Measurements from ENCODE around the gene PFKFB3. TPM values are rescaled to one million over a fixed set of nuclear protein-coding genes. Genes with fewer than 3 reads are reported as not detected.
A peak's percentile ranks its signal among the peaks of the same experiment; 100 is the strongest.

The PFKFB3 gene
- total and polyA plus RNA-seq, 10 donors = 6.3 to 227 (median 113) TPM

GRCh38 chr10:6274484-6274883, 71.8 kb downstream of the PFKFB3 start:
- H3K4me1 ChIP-seq = peaks cover 8 to 64% (median 35%) of the 10 kb centered on the region in 6 donors
- no peak for DNase-seq
- H3K4me3 ChIP-seq = peak overlapping the region in 1 of 8 donors; percentile 60
- H3K36me3 ChIP-seq = no peaks in the 10 kb centered on the region
- TF ChIP-seq POLR2A (IDR thresholded peaks at IDR 0.05) (no peak), CTCF (IDR thresholded peaks at IDR 0.05 in 8 of 11, conservative IDR thresholded peaks at IDR 0.05 in 3 of 11) (no peak), POLR2AphosphoS5 (IDR thresholded peaks at IDR 0.05) (no peak)
- WGBS, 5 donors = 86 to 95% (median 92%) methylated on average over 7 of the region's 7 CpGs
- H3K27ac ChIP-seq = peak overlapping the region in 7 of 8 donors; percentile 79 to 92 (median 89)
- H3K27me3 ChIP-seq (replicated peaks in 1 of 7) = no peaks in the 10 kb centered on the region
- intact Hi-C loops (cut with DNase I; ENCODE audit: low total_unique reads) = no loop called here
- H3K9me3 ChIP-seq = no peaks in the 10 kb centered on the region

GRCh38 chr10:6275022-6275997, 72.6 kb downstream of the PFKFB3 start:
- H3K27me3 ChIP-seq (replicated peaks in 1 of 7) = no peaks in the 10 kb centered on the region
- DNase-seq = peak; percentile 97
- TF ChIP-seq POLR2A (IDR thresholded peaks at IDR 0.05) = peak in 1 of 3 donors; percentile 67
- TF ChIP-seq CTCF (IDR thresholded peaks at IDR 0.05 in 8 of 11, conservative IDR thresholded peaks at IDR 0.05 in 3 of 11) = peak in 4 of 11 experiments; percentile 3 to 50 (median 22)
- peak; percentile 87 to 96 (median 96) for TF ChIP-seq POLR2AphosphoS5 (IDR thresholded peaks at IDR 0.05)
- 43 to 52% (median 49%) methylated on average over 27 to 29 of the region's 29 CpGs for WGBS, 5 donors
- H3K4me1 ChIP-seq = peaks cover 8 to 60% (median 32%) of the 10 kb centered on the region in 6 donors
- peak overlapping the region in 3 of 8 donors; percentile 6 to 60 (median 21) for H3K4me3 ChIP-seq
- no peaks in the 10 kb centered on the region for H3K36me3 ChIP-seq
- H3K27ac ChIP-seq = peak overlapping the region; percentile 64 to 92 (median 86)
- H3K9me3 ChIP-seq = no peaks in the 10 kb centered on the region
- intact Hi-C loops (cut with DNase I; ENCODE audit: low total_unique reads) = no loop called here

GRCh38 chr10:6276356-6276755, 73.6 kb downstream of the PFKFB3 start:
- Histone ChIP-seq H3K4me1 (peaks cover 8 to 53% (median 23%) of the 10 kb centered on the region in 6 donors), H3K36me3 (no peaks in the 10 kb centered on the region), H3K4me3 (no peak overlapping the region), H3K9me3 (no peaks in the 10 kb centered on the region), H3K27ac (peak overlapping the region in 6 of 8 donors; percentile 79 to 92 (median 90)), H3K27me3 (replicated peaks in 1 of 7) (no peaks in the 10 kb centered on the region)
- DNase-seq = no peak
- intact Hi-C loops (cut with DNase I; ENCODE audit: low total_unique reads) = no loop called here
- 75 to 100% (median 88%) methylated on average over 2 of the region's 2 CpGs for WGBS, 5 donors
- TF ChIP-seq CTCF (IDR thresholded peaks at IDR 0.05 in 8 of 11, conservative IDR thresholded peaks at IDR 0.05 in 3 of 11) = no peak

- Histone ChIP-seq H3K4me1 (peaks cover 8 to 36% (median 18%) of the 10 kb centered on the region in 6 donors), H3K27me3 (replicated peaks in 1 of 7) (no peaks in the 10 kb centered on the region), H3K27ac (no peak overlapping the region), H3K9me3 (no peaks in the 10 kb centered on the region), H3K36me3 (no peaks in the 10 kb centered on the region), H3K4me3 (no peak overlapping the region)
- no peak for TF ChIP-seq POLR2A (IDR thresholded peaks at IDR 0.05)
- no peak for TF ChIP-seq CTCF (IDR thresholded peaks at IDR 0.05 in 8 of 11, conservative IDR thresholded peaks at IDR 0.05 in 3 of 11)
- no peak for TF ChIP-seq POLR2AphosphoS5 (IDR thresholded peaks at IDR 0.05)
- intact Hi-C loops (cut with DNase I; ENCODE audit: low total_unique reads) = no loop called here
- 89 to 93% (median 90%) methylated on average over 9 of the region's 9 CpGs for WGBS, 5 donors
- no peak for DNase-seq
Measured at GRCh38 chr10:6278519-6279120, 75.9 kb downstream of the PFKFB3 start.

Measured in spleen (tissue), 11 donors.